DOHH2 (cell line): Measurements from ENCODE around the gene ARHGEF9.
"Not testable (repeated sequence)": the region's sequence is repeated elsewhere in the genome, so short reads cannot be mapped to it uniquely, and the experiment has no call there.

Experiments used
- CTCF ChIP-seq: fragments of 200-600 bp; sonication (generic); IDR thresholded peaks from one replicate; pipeline ENCODE4 v1.5.1; 2014; ENCODE audit warnings: antibody characterized with exemption, mild to moderate bottlenecking, low read depth, low read length; ENCODE audit not compliant: poor library complexity, severe bottlenecking
- EZH2phosphoT487 ChIP-seq: fragments of 200-600 bp; sonication (generic); IDR thresholded peaks from 2 replicates; pipeline ENCODE4 v1.6.1; 2017; ENCODE audit warnings: borderline replicate concordance, mild to moderate bottlenecking, antibody characterized with exemption, low read length, moderate library complexity, mixed read lengths

DNA sequence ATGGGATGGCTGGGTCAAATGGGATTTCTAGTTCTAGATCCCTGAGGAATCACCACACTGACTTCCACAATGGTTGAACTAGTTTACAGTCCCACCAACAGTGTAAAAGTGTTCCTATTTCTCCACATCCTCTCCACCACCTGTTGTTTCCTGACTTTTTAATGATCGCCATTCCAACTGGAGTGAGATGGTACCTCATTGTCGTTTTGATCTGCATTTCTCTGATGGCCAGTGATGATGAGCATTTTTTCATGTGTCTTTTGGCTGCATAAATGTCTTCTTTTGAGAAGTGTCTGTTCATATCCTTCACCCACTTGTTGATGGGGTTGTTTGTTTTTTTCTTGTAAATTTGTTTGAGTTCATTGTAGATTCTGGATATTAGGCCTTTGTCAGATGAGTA, 139.3 kb downstream of the ARHGEF9 start:
- TF ChIP-seq CTCF, EZH2phosphoT487: not testable (repeated sequence)
